ENCODE data around the gene TEAD2.
A peak's percentile ranks its signal among the peaks of the same experiment; 100 is the strongest.

Gene TEAD2

DNA sequence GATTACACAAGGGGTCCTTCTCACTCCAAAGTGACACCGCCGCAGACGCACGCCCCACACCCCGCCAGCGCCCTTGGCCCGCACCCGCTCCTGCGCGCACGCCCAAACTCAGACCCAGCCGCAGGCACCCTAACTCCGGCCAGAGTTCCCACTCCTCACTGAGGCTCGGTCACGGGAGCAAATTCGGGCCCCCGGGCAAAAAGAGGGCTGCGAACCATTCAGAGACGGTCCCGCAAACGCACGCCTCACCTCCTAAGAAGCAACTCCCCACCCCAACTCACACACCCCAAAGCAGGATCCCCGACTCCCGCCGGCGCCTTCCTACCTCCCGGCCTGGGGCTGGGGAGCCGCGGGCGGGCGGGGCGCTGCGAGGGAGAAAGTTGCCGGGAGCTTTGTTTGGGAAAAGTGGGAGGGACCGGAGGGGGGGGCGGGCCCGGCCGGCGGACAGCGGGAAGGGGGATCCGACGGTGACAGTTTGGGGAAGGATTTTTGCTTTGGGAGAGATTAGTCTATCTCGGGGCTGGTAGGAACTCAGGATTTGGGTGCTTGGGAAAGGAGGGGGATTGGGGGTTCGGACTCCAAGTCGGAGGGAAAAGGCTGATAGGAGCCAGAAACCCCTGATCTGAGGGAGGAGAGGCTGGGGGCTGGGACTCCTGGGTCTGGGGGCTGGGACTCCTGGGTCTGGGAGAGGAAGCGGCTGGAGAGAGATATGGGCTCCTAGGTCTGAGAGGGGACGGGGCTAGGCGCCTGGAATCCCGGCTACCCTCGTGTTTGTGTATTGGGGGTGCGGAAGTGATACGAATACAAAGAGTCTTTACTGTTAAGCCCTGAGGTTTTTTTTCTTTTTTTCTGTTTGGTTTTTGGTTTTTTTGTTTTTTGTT is at the start of gene TEAD2:
TSS of gene TEAD2 (minus strand) at position 369 of the 881 bp plus-strand sequence. CDS start 2,341 bp downstream, outside the sequence.
- no peak for DNase-seq (ENCODE audit: low read depth in 2 of 2)

DNA sequence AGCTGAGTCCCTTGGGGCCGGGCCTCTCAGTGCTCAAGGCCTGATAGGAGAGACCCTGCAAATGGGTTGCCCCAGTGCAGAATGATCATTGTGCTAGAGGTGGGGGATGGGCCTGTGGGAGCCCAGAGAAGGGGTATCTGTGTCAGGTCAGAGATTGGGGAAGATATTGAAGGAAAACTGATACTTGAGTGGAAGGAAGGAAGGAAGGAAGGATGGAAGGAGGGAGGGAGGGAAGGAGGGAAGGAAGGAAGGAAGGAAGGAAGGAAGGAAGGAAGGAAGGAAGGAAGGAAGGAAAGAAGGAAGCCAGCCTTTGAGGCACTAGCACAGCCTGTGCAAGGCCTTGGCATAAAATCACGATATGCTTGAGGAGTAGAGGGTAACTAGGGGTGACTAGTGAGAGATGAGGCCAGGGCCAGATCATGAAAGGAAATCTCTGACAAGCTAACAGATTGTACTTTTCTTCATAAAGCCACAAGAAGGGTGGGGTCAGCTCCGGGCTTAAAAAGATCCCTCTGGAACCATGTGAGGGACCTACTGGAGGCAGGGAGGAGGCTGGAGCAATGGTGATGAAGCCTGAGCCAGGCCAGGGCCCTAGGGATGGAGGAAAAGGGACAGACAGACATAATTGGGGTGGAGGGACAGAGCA is 49.6 kb upstream of the TEAD2 start:
- no peak for DNase-seq (ENCODE audit: low read depth in 2 of 2)

DNA sequence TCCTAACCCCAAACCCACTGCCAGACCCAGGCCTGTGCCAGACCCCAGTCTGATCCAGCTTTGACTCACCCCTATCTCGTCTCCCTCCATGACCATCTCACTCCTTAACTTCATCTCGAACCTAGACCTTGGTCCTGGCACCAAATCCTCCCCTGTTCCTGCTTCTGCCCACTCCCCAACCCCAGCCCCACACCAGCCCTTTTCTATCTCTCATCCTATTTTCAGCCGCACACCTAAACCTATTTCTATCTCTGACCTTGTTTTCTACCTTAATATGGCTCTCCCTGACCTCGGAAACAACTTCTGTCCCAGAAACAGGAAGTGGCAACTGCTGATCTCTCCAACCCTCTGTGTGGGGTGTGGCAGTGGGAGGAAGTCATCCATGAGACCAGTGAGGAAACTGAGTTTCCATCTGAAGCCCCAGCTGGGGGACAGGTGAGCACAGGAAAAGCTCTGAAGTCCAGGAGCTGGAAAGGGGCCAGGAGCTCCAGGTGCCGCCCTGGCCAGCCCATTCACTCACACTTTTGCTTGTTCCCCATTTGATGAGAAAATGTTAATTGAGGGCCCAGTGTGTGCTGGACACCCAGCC is 47.3 kb upstream of the TEAD2 start:
- DNase-seq (ENCODE audit: low read depth in 2 of 2) = no peak

GRCh38 chr19:49408816-49409440 is 46.7 kb upstream of the TEAD2 start:
- no peak for DNase-seq (ENCODE audit: low read depth in 2 of 2)

DNA sequence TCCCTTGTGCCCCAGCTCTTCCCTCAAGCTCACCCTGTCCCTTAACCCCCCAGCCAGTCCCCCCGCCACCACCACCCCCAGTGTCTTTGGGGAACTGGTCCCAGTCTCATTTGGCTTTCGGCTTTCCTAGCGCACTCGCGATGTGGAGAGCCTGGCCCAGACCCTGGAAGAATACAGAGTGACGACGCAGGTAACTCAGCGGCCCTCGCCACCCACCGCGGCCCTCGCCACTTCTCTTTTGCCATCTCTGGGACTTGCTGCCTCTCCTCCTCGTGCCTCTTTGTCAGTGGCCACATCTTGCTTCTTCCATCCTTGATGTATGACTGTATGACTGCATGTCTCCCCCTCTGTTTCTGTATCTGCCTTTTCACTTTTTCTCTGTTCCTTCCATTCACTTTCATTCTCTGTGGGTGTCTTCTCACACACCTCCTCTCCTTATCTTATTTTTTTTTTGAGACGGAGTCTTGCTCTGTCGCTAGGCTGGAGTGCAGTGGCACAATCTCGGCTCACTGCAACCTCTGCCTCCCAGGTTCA is 45.3 kb upstream of the TEAD2 start:
- DNase-seq (ENCODE audit: low read depth in 2 of 2) = no peak

DNA sequence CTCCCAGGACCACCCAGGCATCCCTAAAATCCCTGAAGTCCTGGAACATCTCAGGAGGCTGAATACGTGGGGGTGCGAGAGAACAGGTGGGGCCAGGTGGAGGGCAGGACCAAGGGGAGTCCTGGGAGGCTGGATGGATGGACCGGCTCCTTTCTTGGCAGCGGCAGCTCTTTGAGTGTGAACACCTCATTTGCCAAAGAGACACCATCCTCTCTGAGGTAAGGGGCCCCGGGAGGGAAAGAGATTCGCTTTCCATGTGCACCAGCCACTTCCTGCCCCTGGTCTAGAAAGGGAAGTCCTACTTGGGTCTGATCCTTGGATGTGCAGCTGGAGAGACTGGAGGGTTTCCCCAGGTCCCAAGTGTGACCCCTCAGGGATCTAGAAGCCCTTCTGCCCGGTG is 44.9 kb upstream of the TEAD2 start:
- no peak for DNase-seq (ENCODE audit: low read depth in 2 of 2)

DNA sequence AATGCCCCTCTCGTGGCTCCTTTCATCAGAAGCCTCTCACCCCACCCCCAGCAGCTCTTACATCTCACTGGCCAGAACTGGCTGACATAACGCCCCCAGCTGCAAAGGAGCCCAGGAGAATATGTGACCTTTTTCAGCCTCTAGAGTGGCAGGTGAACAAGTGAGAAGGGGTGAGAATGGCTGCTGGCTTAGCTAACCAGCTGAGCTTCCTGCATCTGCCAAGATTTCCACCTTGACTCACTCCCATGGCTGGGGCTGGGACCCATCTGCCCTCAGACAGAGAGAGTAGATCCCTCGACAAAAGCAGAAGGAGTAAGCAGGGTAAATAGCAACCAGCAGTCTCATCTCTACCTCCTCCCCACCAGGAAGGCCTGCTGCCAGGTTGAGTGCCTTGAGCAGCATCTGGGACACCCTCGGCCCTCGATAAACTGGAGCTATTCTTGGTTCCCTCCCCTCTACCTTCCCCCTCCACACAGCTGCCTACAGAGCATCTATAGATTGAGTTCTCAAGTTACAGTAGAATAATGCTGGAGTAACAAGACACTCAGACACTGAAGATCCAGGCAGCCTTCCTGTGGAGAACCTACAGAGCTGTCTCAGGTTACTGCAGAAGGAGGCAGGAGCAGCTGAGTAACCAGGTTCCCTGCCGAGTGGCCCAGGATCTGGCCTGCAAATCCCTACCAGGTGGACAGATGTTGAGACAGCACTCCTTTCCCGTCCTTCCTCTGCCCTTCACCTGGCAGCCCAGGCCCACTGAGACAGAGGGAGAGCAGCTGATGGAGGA is 41.4 kb upstream of the TEAD2 start:
- no peak for DNase-seq (ENCODE audit: low read depth in 2 of 2)

- DNase-seq (ENCODE audit: low read depth in 2 of 2) = no peak
These were observed 37.8 kb upstream of the TEAD2 start for GRCh38 chr19:49400029-49400428.

GRCh38 chr19:49398931-49399330 is 36.7 kb upstream of the TEAD2 start:
- no peak for DNase-seq (ENCODE audit: low read depth in 2 of 2)

- no peak for DNase-seq (ENCODE audit: low read depth in 2 of 2)
These were observed 35.9 kb upstream of the TEAD2 start for GRCh38 chr19:49398001-49398615.

- no peak for DNase-seq (ENCODE audit: low read depth in 2 of 2)
These were observed 34.7 kb upstream of the TEAD2 start for GRCh38 chr19:49396738-49397505.

- no peak for DNase-seq (ENCODE audit: low read depth in 2 of 2)
These were observed 33.6 kb upstream of the TEAD2 start for GRCh38 chr19:49395581-49396407.

DNA sequence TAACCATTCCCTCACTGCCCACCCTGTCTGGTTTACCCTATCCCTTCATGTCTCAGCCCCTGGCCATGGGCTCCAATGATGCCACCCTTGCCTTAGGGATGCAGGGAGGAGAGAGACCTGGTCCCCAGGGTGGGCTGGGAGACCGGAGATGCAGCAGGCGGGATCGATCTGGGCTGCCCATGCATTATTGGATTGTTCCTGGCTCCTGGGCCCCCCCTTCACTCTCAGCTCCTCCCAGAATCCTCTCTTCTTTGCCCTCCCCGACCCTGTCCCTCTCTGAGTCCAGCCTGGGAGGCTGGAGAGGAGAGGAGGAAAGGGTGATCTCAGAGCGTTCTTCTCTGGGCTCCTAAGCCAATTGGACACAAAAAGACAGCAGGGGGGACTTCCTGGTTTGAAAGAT is 31.7 kb upstream of the TEAD2 start:
- no peak for DNase-seq (ENCODE audit: low read depth in 2 of 2)

- DNase-seq (ENCODE audit: low read depth in 2 of 2) = peak; percentile 48 to 68
These were observed 29.6 kb upstream of the TEAD2 start for GRCh38 chr19:49391581-49392399.

GRCh38 chr19:49390929-49391359 is 28.7 kb upstream of the TEAD2 start:
- DNase-seq (ENCODE audit: low read depth in 2 of 2) = no peak

GRCh38 chr19:49390131-49390928 is 28.1 kb upstream of the TEAD2 start:
- no peak for DNase-seq (ENCODE audit: low read depth in 2 of 2)

DNA sequence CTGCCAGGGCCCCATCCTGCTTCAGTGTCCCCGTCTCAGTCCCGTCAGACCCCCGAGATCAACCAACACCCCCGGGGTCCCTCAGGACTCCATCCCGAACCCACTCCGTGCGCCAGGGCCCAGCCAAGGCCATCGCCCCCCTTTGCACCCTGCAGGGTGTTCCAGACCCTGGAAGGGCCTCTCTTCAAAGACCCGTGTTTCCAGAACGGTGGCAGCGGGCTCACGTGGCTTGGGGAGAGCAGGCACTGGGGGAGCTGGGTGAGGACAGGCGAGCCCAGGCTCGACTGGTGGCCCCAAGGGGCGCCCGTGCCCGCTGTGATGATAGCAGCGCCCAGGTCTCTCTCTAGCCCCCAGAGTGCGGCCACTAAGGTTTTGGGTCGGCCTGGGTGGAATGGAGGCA is 27.2 kb upstream of the TEAD2 start:
- DNase-seq (ENCODE audit: low read depth in 2 of 2) = no peak
